K562 (cell line): ENCODE results near the gene DCUN1D3. TPM values are rescaled to one million over a fixed set of nuclear protein-coding genes. Genes with fewer than 3 reads are reported as not detected.

Experiments
- BDP1 ChIP-seq: IDR thresholded peaks from 3 replicates; pipeline ENCODE4 v1.6.1; 2011; ENCODE audit not compliant: insufficient read length, insufficient read depth
- CCAR2 ChIP-seq: fragments of 200-400 bp; formaldehyde crosslinking; IDR thresholded peaks from 2 replicates; pipeline ENCODE4 v1.6.1; 2017; ENCODE audit warnings: mild to moderate bottlenecking, low read depth, low read length
- FIP1L1 ChIP-seq: fragments of 200-400 bp; formaldehyde crosslinking; IDR thresholded peaks from 2 replicates; pipeline ENCODE4 v1.6.1; 2018; ENCODE audit warnings: mild to moderate bottlenecking, low read depth, low read length; ENCODE audit not compliant: poor library complexity, severe bottlenecking
- HMGN3 ChIP-seq: IDR thresholded peaks from 2 replicates; pipeline ENCODE4 v1.6.1; 2011; ENCODE audit warnings: borderline replicate concordance, low read depth, mild to moderate bottlenecking, mixed read lengths, low read length; ENCODE audit not compliant: insufficient read length; ENCODE audit errors: extremely low read depth
- NCOA4 ChIP-seq: fragments of 450-650 bp; IDR thresholded peaks from 2 replicates; pipeline ENCODE4 v1.6.1; 2018; ENCODE audit warnings: mild to moderate bottlenecking; ENCODE audit not compliant: partially characterized antibody
- OTX1 ChIP-seq: fragments of 450-650 bp; formaldehyde crosslinking; IDR thresholded peaks from 2 replicates; pipeline ENCODE4 v1.4.0; 2022; ENCODE audit warnings: mild to moderate bottlenecking
- SFPQ ChIP-seq: fragments of 200-400 bp; formaldehyde crosslinking; IDR thresholded peaks from 2 replicates; pipeline ENCODE4 v1.6.1; 2017; ENCODE audit warnings: mild to moderate bottlenecking, low read depth, low read length, moderate library complexity
- SP2 ChIP-seq: IDR thresholded peaks from 2 replicates; pipeline ENCODE4 v1.6.1; 2011; ENCODE audit warnings: mild to moderate bottlenecking, low read depth, low read length, moderate library complexity; ENCODE audit not compliant: poor library complexity, severe bottlenecking; ENCODE audit errors: extremely low read depth
- TCFL5 ChIP-seq: fragments of 250-450 bp; sonication (Bioruptor Pico); conservative IDR thresholded peaks from 2 replicates; pipeline ENCODE4 v1.6.1; 2021; ENCODE audit warnings: mild to moderate bottlenecking, moderate library complexity, matching md5 sums
- TEAD1 ChIP-seq, 2 experiments: fragments of 450-650 bp in 1 of 2; sonication (generic) in 1 of 2; formaldehyde crosslinking; IDR thresholded peaks; 2 replicates each; pipeline versions ENCODE4 v1.4.0 to v1.8.0; 2020 to 2022; ENCODE audit warnings: mild to moderate bottlenecking in 2 of 2, missing genetic modification reagents in 1 of 2
- TRIM24 ChIP-seq, 2 experiments: fragments of 450-650 bp; IDR thresholded peaks; 2 replicates each; pipeline ENCODE4 v1.6.1; 2016
- ZKSCAN3 ChIP-seq: fragments of 250-450 bp; sonication (Bioruptor Pico); IDR thresholded peaks from 2 replicates; pipeline ENCODE4 v1.4.0; 2020
- ZNF134 ChIP-seq: fragments of 250-450 bp; sonication (Bioruptor Pico); conservative IDR thresholded peaks from 2 replicates; pipeline ENCODE4 v1.4.0; 2020
- ZNF311 ChIP-seq: fragments of 250-450 bp; sonication (Bioruptor Pico); IDR thresholded peaks from 2 replicates; pipeline ENCODE4 v1.4.0; 2020; ENCODE audit warnings: mild to moderate bottlenecking, moderate library complexity
- ZNF41 ChIP-seq: fragments of 250-450 bp; sonication (Bioruptor Pico); conservative IDR thresholded peaks from 2 replicates; pipeline ENCODE4 v1.4.0; 2020; ENCODE audit warnings: mild to moderate bottlenecking
- ZNF589 ChIP-seq: fragments of 200-800 bp; sonication (Bioruptor generic); IDR thresholded peaks from 2 replicates; pipeline ENCODE4 v1.6.1; 2016; ENCODE audit warnings: low read depth, missing genetic modification characterization, missing compliant biosample characterization
- ZNF79 ChIP-seq: fragments of 250-450 bp; sonication (Bioruptor Pico); IDR thresholded peaks from 2 replicates; pipeline ENCODE4 v1.4.0; 2020; ENCODE audit warnings: low read depth, mild to moderate bottlenecking, moderate library complexity
- polyA plus RNA-seq, 8 experiments: library from polyadenylated mRNA; depleted of rRNA in 4 of 8; stranded (reverse) in 5 of 8; unstranded in 3 of 8; fragments of >200 nt; fragmentation: Nextera tagmentation in 2 of 8; fragmentation: Illumina TruSeq in 1 of 8; extraction: Ambion mirVana in 2 of 8; extraction: Trizol in 1 of 8; gene quantifications; 2 replicates each; pipeline versions ENCODE4 v1.2.1 to v1.2.3, GENCODE V29; 2011 to 2014; ENCODE audit warnings: inconsistent platforms in 1 of 8, missing spikeins in 1 of 8
- total RNA-seq, 7 experiments: library from RNA; depleted of rRNA in 6 of 7; stranded (reverse); fragments of >200 nt in 6 of 7; fragmentation: Illumina TruSeq in 2 of 7; extraction: Trizol in 2 of 7; gene quantifications; 2 replicates each; pipeline versions ENCODE4 v1.2.1 to v1.2.3, GENCODE V29; 2011 to 2021; ENCODE audit warnings: low replicate concordance in 1 of 7
- TF ChIP-seq, protein P1 (sequence below): fragments of 250-450 bp; sonication (Bioruptor Pico); IDR thresholded peaks from 2 replicates; pipeline ENCODE4 v1.5.0; 2021; ENCODE audit warnings: mild to moderate bottlenecking, moderate library complexity
- TF ChIP-seq, protein P2 (sequence below): fragments of 250-450 bp; sonication (Bioruptor Pico); IDR thresholded peaks from 2 replicates; pipeline ENCODE4 v1.6.1; 2021; ENCODE audit warnings: mild to moderate bottlenecking
- TF ChIP-seq, protein P3 (sequence below): fragments of 450-650 bp; IDR thresholded peaks from 2 replicates; pipeline ENCODE4 v1.6.1; 2014; ENCODE audit warnings: low read depth, mild to moderate bottlenecking, moderate library complexity, borderline replicate concordance

The DCUN1D3 gene
- total and polyA plus RNA-seq, 9 of the 15 experiments (the other 6 are each of a cell fraction or from before 2014, with no cell fraction given), result 1.0 to 4.7 (median 2.2) TPM

- TF ChIP-seq, protein P1, sequence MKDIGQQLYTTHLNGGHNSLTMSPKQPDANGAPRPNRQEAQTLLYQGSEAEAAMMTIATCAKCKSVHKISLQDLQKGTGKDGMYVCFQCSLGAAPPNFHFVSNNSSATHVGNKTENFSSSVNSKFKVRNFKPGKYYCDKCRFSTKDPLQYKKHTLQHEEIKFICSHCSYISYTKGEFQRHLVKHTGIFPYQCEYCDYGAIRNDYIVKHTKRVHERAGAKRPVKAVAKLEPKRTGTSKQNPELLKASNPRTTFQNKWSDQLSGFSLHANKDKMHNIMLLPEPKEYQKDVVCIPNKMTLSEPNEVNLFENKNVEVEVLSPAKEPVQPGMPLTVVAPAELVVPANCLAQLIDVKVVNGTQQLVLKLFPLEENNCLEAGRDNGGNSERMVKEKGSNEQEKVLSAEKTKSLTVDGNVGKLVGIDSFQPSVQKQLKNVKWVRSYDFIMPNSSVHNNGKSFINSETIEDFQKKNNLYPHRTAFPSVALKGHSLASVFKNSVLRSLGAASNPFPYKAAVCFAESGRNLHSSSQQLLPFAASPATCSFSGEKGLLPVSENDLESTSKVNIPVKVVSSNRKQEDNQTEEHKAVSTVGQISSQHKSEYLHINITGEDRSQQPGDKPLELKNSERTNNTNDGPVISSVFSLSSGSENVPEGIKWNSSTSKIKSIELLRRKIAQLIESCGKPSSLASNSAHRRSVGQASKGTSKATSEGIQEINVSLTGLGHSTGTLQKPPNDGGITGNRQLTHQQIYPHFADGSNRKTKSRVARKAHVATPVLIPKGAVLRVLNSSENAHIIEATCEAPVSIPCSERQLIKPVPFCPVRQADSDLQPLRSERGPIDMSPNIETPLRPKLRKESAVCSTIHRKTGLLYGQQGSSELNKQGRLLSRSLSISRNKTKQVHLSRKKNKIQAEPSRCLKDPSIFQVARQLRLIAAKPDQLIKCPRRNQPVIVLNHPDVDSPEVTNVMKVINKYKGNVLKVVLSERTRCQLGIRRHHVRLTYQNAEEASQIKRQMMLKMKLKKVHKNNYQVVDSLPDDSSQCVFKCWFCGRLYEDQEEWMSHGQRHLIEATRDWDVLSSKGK (CRISPR knock-in tag), result no peak
- TF ChIP-seq ZNF41, result peak; percentile 67; the same call in 1 of the 2 replicates
- no peak for TF ChIP-seq SP2
- TF ChIP-seq FIP1L1, result no peak
- TF ChIP-seq TRIM24 (IDR thresholded peaks at IDR 0.05), result no peak
- no peak for TF ChIP-seq OTX1
- TF ChIP-seq CCAR2, result no peak
- peak in 1 of 2 experiments; percentile 57; a peak in 1 of 4 replicates for TF ChIP-seq TEAD1 (CRISPR knock-in tag; IDR thresholded peaks at IDR 0.05)
- TF ChIP-seq, protein P2, sequence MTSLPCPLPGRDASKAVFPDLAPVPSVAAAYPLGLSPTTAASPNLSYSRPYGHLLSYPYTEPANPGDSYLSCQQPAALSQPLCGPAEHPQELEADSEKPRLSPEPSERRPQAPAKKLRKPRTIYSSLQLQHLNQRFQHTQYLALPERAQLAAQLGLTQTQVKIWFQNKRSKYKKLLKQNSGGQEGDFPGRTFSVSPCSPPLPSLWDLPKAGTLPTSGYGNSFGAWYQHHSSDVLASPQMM (CRISPR knock-in tag), result no peak
- TF ChIP-seq SFPQ, result no peak
- TF ChIP-seq ZKSCAN3, result no peak
- no peak for TF ChIP-seq NCOA4
- 0 out of 2 replicates have a peak, but pooled peaks have one; percentile 42 for TF ChIP-seq ZNF589 (CRISPR knock-in tag)
- TF ChIP-seq, protein P3, sequence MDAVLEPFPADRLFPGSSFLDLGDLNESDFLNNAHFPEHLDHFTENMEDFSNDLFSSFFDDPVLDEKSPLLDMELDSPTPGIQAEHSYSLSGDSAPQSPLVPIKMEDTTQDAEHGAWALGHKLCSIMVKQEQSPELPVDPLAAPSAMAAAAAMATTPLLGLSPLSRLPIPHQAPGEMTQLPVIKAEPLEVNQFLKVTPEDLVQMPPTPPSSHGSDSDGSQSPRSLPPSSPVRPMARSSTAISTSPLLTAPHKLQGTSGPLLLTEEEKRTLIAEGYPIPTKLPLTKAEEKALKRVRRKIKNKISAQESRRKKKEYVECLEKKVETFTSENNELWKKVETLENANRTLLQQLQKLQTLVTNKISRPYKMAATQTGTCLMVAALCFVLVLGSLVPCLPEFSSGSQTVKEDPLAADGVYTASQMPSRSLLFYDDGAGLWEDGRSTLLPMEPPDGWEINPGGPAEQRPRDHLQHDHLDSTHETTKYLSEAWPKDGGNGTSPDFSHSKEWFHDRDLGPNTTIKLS, result no peak
- peak; percentile 55; the same call in 1 of the 2 replicates for TF ChIP-seq ZNF134 (CRISPR knock-in tag)
- TF ChIP-seq BDP1, result no peak
- no peak; the same call in 1 of the 2 replicates for TF ChIP-seq ZNF311 (CRISPR knock-in tag)
- TF ChIP-seq TCFL5 (CRISPR knock-in tag), result 0 out of 2 replicates have a peak, but pooled peaks have one; percentile 44
- TF ChIP-seq ZNF79, result peak; percentile 60; the same call in 1 of the 2 replicates
- TF ChIP-seq HMGN3, result no peak
These were observed 13.8 kb downstream of the DCUN1D3 start (continued) for GRCh38 chr16:20886320-20886719.
